Nucleus accumbens (tissue), 56 donors: ENCODE measurements around the gene LHFPL3.
"Not testable (repeated sequence)": the region's sequence is repeated elsewhere in the genome, so short reads cannot be mapped to it uniquely, and the experiment has no call there.

Experiments used
- DNase-seq, 56 donors: peaks; one replicate each; lab custom pipeline; 2025; lab: John Stamatoyannopoulos, UW

The LHFPL3 gene

DNA sequence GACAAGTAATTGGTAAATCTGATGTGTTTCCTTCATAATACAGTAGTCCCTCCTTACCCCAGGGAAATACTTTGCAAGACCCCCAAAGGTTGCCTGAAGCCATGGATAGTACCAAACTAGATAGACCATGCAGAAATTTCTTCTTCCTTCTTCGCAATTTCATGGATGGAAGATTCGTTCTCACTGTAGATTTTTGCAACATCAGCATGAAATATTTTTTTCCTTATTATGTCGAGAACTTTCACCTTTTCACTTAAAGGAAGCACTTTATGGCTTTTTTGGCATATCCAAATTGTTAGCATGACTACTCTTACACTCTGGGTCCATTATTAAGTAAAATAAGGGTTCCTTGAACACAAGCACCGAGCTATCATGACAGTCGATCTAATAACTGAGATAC, 333.2 kb downstream of the LHFPL3 start:
- DNase-seq = no peak

DNA sequence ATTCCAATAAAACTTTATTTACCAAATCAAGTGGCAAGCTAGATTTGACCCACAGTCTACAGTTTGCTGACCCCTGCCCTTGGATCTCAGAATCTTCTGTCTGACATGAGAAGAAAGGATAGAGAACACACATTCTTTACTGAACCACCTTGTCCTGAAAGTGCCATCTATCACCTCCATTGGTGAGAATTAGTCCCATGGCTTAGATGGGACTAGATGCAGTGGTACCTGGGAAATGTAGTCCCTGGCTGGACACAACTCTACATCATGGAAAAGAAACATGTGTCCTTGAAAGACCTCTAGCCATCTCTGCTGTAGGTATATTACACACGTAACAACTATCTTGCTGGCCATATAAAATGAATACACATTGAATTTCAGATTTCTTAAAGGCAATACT, 336.2 kb downstream of the LHFPL3 start:
- no peak for DNase-seq

DNA sequence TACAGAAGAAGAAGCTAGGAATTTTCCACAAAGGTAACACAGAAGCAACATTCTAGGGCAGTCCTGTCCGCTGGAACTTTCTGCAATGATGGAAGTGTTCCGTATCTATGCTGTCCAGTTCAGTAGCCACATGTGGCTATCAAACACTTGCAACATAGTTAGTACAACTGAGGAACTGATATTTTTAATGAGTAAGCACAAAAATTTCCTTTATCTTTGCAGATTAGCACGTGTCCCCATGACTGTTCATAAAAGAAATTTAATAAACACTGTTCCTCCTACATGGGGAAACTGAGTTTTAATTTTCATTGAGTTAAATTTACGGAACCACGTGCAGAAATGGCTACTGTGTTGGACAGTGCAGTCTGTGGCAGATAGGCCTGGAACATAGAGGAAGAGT, 349.2 kb downstream of the LHFPL3 start:
- DNase-seq = no peak

- no peak for DNase-seq
Measured at GRCh38 chr7:104679085-104679484, 350.7 kb downstream of the LHFPL3 start.

DNA sequence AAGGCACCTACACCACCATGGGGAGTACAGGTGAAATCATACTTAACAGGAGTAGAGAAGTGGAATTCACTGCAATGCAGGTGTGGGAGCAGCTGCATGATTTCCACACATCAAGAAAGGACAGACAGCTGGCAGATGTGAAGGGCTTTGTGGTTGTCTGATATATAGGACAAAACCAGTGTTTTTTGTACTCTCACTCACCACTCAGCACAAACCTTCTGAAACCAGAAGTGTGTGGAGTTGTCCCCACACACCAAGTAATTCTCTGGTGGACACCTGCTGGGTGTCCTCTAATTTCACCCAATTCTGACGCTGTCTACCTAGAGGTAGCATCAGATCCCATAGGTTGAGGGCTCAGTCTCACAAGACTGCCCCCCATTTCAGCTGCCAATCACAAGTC, 357.9 kb downstream of the LHFPL3 start:
- DNase-seq = no peak

GRCh38 chr7:104694710-104695109, 366.3 kb downstream of the LHFPL3 start:
- no peak for DNase-seq

- DNase-seq = no peak
Measured at GRCh38 chr7:104695563-104695962, 367.2 kb downstream of the LHFPL3 start.

DNA sequence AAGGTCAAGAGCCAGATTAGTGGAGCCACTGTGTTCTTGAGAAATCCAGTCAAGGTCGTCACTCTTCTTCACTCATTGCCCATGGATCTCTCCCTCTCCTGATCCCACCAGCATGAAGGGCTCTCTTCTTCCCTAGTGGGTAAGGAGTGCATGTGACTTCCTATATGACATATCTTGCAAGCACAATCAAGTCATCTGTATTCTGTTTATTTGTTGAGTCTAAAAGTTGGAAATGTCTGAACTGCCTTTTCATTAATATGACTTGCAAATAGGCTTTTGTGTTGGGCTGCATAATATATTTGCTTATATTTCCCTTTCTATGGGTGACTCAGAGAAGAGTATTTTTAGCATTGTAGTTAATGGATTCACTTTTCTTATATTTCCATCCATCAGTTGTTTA, 371.9 kb downstream of the LHFPL3 start:
- no peak for DNase-seq

- DNase-seq = not testable (repeated sequence)
Measured at GRCh38 chr7:104721027-104721426, 392.6 kb downstream of the LHFPL3 start.

DNA sequence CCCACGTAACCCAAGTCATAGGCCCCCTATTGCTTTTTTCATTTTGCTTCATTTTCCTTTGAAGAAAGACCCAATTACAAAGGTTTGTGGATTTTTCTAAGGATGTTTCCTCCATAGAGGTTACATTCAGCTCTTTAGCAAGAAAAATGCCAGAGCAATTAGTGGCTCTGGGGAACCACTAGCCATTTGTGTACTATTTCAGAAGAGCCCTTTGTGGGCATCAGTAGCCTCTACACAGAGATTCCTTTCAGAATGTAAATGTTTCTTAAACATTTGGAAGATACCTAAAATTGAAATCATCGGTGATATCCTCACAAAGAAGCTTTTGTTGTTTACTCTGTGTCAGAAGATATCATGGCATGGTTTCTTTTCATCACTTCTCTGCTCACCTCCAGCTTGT, 394.6 kb downstream of the LHFPL3 start:
- no peak for DNase-seq

- no peak for DNase-seq
Measured at GRCh38 chr7:104758504-104758903, 430.1 kb downstream of the LHFPL3 start.

DNA sequence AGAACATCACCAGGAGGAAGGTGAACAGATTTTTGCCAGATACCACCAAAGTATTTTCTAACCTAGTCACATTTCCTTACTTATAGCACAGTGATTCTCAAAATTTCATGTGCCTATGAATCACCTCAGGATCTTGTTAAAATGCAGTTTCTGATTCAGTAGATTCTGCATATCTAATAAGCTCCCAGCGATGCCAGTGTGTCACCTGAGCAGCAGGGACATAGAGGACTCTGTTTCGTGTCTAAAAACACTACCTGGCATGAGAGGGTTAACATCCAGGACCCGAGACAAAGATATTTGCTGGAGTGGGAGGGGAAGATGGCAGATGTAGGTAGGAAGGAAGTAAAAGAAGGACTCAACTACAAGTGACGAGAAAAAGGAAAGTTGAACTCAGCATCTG, 433.5 kb downstream of the LHFPL3 start:
- DNase-seq = peak in 7 of 56 donors; percentile 3 to 33 (median 18)

DNA sequence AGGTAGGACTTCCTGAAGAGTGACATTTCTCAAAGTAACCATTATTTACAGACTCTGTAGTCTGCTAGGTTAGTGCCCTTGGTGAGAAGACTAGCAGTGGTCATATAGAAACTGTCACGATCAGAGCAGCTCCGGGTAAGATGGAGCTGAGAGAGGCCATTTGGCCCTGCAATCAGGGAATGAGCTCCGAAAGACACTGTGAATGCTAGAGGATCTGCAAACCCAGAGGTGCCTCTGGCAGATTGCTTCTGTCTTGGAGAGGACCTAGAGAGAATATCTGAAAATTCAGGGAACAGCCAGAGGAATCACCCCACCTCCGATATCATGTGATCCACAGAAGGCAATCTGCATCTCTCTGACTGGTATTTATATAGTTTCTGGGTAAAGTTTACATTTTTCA, 438.7 kb downstream of the LHFPL3 start:
- peak in 1 of 56 donors; percentile 3 for DNase-seq

- peak in 19 of 56 donors; percentile 2 to 20 (median 9) for DNase-seq
Measured at GRCh38 chr7:104767826-104768536, 439.6 kb downstream of the LHFPL3 start.

- DNase-seq = peak in 23 of 56 donors; percentile 7 to 58 (median 27)
Measured at GRCh38 chr7:104772405-104773345, 444.3 kb downstream of the LHFPL3 start.

GRCh38 chr7:104773796-104774195, 445.4 kb downstream of the LHFPL3 start:
- DNase-seq = no peak

GRCh38 chr7:104775531-104775930, 447.1 kb downstream of the LHFPL3 start:
- no peak for DNase-seq

DNA sequence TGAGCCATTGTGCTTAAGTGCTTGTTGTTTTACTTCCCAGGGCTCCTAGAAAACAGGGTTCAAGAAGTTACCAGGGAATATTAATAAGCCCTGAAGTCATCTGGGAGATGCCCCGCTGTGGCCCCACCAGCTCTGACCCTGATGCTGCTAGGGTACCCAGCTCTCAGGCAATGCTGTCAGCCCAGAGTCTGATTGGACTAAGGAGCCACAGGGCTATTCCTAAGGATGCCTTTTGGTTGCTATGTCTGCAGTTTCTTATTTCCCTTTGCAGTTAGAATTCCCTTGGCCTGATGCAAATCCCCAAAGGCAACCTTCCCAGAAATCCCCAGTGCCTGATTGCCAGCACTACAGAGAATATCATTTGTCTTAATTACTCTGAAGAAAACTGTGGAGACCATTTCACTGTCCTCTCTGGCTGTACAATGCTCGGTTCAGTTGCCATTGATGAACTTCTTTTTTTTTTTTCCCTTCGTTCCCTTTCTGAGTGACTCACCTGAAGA, 448.9 kb downstream of the LHFPL3 start:
- no peak for DNase-seq

- no peak for DNase-seq
Measured at GRCh38 chr7:104779888-104780287, 451.5 kb downstream of the LHFPL3 start.

DNA sequence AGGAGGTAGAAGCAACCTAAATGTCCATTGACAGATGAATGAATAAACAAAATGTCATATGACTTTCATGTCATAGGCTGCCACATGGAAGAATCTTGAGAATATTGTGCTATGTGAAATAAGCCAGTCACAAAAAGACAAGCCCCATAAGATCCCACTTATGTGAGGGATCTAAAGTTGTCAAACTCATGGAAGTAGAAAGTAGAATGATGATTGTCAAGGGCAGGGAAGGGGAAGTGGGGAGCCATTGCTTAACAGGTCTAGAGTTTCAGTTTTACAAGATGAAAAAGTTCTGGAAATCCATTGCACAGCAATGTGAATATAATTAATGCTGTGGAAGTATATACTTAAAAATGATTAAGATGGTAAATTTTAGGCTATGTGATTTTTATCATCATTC, 456.3 kb downstream of the LHFPL3 start:
- DNase-seq = no peak

DNA sequence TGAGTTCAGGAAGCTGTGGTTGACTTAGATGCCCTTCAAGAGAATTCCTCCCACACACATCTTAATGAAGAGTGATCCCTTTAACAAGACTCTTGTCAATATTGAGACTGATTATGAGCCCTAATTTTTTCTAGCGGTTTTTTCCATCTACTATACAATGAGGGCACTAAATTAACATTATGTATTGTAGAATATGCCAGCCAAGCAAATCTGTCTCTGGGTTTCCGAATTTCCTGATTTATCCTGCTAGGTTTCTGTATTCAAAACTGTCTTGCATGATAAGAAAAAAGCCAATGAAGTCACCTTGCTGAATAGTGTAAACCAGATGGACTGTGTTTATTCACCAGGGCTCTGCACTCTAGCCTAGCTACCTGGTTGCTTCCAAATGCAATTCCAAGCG, 461.4 kb downstream of the LHFPL3 start:
- DNase-seq = no peak

- DNase-seq = no peak
Measured at GRCh38 chr7:104790440-104790839, 462.0 kb downstream of the LHFPL3 start.
